Stimulated activated effector memory CD8-positive, alpha-beta T cell treated with anti-CD3 and anti-CD28 coated beads, Interleukin-12 subunit alpha, Interleukin-12 subunit beta, amount 100 ng/mL, for 72 hours (primary cell): ENCODE measurements around the gene DCLK1.

Source experiments
- ATAC-seq: fragments of 150-1000 bp; cut with Tn5 transposase; 2 replicates; pipeline ENCODE4 v1.10.0; 2021
- DNase-seq, 2 donors: peaks; one replicate each; pipeline ENCODE4 v3.0.0; 2021 to 2022; ENCODE audit warnings: low spot score in 2 of 2
- H3K27ac Mint-ChIP-seq: one replicate; pipeline ENCODE4 v1.8.0; 2022; ENCODE audit warnings: mild to moderate bottlenecking, mixed read lengths
- H3K36me3 Mint-ChIP-seq: one replicate; pipeline ENCODE4 v1.8.0; 2022; ENCODE audit warnings: mild to moderate bottlenecking, mixed read lengths
- H3K4me1 Mint-ChIP-seq: one replicate; pipeline ENCODE4 v1.8.0; 2022; ENCODE audit warnings: mixed read lengths
- H3K4me3 Mint-ChIP-seq: one replicate; pipeline ENCODE4 v1.8.0; 2022; ENCODE audit warnings: mild to moderate bottlenecking, mixed read lengths
- H3K9me3 Mint-ChIP-seq: one replicate; pipeline ENCODE4 v1.8.0; 2022; ENCODE audit warnings: mixed read lengths

Gene DCLK1

DNA sequence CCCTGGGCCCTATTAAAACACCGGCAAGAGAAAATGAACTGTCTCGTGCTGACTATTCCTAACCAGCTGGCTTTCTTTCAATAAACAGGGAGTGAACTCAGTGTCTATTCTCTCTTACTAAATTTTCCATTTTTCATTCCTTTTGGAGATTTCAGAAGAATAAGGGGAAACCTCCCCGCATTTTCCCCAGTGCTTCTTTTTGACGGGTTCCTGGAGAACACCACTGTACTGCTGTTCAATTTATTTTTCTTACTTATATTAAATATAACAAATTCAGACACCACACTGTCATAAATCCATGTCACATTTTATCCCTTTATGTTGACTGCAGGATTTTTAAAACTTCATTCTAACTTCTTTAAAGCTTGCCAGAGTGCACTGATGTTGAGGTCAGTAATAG is 75.8 kb downstream of the DCLK1 start:
- H3K9me3 Mint-ChIP-seq, result peaks cover 16% of the 10 kb centered on the region
- H3K27ac Mint-ChIP-seq, result no peak overlapping the region
- no peak overlapping the region for H3K4me3 Mint-ChIP-seq
- no peaks in the 10 kb centered on the region for H3K36me3 Mint-ChIP-seq
- no peak for DNase-seq
- H3K4me1 Mint-ChIP-seq, result no peaks in the 10 kb centered on the region
- ATAC-seq, result no peak

DNA sequence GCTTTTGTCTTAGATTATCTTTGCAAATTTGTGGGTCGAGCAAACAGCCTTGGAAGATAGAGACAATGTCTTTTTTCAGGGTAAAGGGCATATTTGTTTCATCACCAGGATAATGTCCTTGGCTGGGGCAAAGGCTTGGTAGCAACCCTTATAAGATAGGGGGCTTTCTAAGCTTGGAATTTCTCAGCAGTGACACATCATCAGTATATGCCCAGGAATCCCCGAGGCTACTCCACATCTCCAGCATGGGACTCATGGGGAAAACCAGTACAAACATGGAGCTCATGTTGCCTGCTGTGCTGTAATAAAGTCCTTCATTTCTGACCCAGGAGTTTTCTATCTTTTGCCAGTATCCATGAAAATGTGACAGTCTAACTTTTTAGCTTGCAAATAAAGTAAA is 77.1 kb downstream of the DCLK1 start:
- Mint-ChIP-seq H3K36me3 (no peaks in the 10 kb centered on the region), H3K9me3 (peaks cover 16% of the 10 kb centered on the region), H3K4me1 (no peaks in the 10 kb centered on the region), H3K27ac (no peak overlapping the region), H3K4me3 (no peak overlapping the region)
- no peak for DNase-seq
- ATAC-seq, result no peak

DNA sequence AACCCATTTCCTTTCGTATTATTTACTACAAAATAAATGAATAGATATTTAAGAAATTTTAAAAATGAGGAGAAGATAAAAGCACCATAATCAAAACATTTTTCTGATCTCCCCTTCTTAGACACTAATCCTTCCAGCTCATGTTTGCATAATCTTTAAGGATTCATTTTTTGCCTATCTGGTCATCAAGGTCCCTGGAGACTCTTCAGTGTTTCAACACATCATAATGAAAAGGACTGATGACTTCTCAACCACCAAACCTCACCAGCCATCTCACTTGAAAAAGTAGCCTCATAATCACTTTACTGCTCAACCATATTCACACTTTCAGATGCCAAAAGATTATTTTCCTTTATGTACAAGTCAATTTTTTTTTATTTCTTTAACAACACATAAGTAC is 80.1 kb downstream of the DCLK1 start:
- Mint-ChIP-seq H3K9me3 (peaks cover 9% of the 10 kb centered on the region), H3K27ac (no peak overlapping the region), H3K4me3 (no peak overlapping the region), H3K36me3 (no peaks in the 10 kb centered on the region), H3K4me1 (no peaks in the 10 kb centered on the region)
- ATAC-seq, result no peak
- no peak for DNase-seq

DNA sequence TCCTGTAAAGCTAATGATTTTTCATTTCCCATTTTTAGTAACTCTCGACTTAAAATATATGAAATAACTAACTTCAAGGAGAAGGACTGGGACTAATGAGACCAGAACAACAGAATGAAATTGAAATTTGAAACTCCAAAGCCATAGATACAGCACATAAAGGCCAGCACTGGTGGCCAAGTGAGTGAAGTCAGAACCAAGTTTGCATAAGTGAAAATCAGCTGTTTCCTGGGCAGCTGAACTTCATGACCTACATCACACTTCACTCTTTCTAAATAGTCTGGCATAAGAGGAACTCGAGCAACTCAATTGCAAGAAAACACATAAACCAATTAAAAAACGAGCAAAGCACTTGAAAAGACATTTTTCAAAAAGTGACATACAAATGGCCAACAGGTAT is 84.5 kb downstream of the DCLK1 start:
- Mint-ChIP-seq H3K4me3 (no peak overlapping the region), H3K9me3 (peaks cover 6% of the 10 kb centered on the region), H3K4me1 (no peaks in the 10 kb centered on the region), H3K36me3 (no peaks in the 10 kb centered on the region), H3K27ac (no peak overlapping the region)
- DNase-seq (no peak), ATAC-seq (no peak)

DNA sequence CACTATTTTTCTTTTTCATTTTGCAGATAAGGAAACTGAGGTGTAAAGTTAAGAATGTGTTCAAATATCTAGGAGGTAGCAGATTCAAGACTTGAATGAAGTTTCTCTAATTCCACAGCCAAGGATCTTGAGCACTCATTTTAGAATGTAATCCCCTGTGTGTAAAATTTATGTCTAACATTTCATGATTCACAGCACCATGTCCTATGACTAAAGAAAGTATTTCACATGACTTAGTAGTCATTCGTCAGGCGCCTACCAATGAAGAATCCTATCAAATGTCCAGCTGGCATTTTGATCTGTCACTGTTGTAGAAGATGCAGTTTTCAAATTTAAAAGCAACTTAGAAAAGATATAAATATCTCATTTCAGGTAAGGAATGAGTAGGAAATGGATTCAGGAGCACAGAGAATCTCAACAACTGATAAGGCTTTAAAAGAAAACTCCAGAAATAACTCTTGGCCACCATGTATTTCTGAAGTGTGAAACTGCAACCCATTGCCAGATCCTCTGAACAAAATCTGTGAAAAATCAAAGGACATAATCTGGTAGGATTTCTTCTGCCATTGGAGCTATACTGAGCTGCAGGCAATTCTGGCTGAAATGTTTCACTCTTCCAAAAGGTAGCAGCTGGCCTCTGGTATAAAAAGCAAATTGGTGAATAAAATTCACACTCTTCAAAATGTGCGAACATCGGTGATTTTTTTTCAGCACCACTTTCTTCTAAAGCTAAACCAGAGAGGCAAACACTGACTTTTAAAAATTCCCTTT is 92.2 kb downstream of the DCLK1 start:
- H3K36me3 Mint-ChIP-seq, result no peaks in the 10 kb centered on the region
- ATAC-seq (no peak), DNase-seq (no peak)
- H3K27ac Mint-ChIP-seq, result no peak overlapping the region
- peaks cover 4% of the 10 kb centered on the region for H3K9me3 Mint-ChIP-seq
- H3K4me3 Mint-ChIP-seq, result no peak overlapping the region
- no peaks in the 10 kb centered on the region for H3K4me1 Mint-ChIP-seq

DNA sequence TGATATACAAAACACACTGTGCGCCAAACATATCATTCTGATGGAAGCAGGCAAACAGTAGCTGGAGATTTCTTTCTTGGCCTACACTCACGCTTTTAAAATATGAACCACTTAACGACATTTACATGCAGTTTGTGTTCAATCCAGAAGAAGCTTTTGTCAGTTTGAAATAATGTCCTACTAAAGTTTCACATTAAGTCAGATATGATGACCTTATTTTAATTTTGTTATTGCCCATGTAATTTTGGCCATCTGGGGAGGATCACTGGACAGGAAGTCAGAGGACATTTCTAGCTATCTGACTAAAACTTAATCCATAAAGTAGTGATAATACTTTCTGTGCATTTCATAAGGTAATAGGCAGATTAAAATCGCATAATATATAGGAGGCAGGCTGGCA is 98.1 kb downstream of the DCLK1 start:
- no peak overlapping the region for H3K27ac Mint-ChIP-seq

DNA sequence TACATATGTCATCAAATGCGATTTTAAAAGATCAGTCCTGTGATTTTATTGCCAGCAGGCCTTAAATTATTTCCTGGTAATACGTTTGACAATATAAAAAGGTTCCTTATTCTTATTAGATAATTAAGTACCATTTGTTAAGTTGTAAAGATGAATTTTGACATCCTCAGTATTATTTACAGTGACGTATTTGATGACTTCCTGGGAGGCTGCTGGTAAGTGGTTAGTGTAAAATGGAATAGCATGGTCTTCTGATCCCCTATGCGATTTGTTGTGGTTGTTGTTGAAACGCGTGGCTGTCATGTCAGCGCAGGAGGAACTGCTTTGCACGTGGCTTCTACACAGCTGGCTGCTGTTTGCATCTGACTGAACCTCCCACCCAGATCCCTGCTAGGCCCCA is 99.7 kb downstream of the DCLK1 start:
- no peaks in the 10 kb centered on the region for H3K4me1 Mint-ChIP-seq
- H3K4me3 Mint-ChIP-seq, result no peak overlapping the region
- no peak for ATAC-seq
- DNase-seq, result no peak
- peaks cover 3% of the 10 kb centered on the region for H3K9me3 Mint-ChIP-seq
- H3K27ac Mint-ChIP-seq, result no peak overlapping the region
- H3K36me3 Mint-ChIP-seq, result peaks cover 4% of the 10 kb centered on the region

More for the DNA sequence above, 98.1 kb downstream of the DCLK1 start:
- Mint-ChIP-seq H3K4me1 (no peaks in the 10 kb centered on the region), H3K4me3 (no peak overlapping the region), H3K9me3 (peaks cover 3% of the 10 kb centered on the region), H3K36me3 (peaks cover 4% of the 10 kb centered on the region)
- no peak for ATAC-seq
- no peak for DNase-seq

DNA sequence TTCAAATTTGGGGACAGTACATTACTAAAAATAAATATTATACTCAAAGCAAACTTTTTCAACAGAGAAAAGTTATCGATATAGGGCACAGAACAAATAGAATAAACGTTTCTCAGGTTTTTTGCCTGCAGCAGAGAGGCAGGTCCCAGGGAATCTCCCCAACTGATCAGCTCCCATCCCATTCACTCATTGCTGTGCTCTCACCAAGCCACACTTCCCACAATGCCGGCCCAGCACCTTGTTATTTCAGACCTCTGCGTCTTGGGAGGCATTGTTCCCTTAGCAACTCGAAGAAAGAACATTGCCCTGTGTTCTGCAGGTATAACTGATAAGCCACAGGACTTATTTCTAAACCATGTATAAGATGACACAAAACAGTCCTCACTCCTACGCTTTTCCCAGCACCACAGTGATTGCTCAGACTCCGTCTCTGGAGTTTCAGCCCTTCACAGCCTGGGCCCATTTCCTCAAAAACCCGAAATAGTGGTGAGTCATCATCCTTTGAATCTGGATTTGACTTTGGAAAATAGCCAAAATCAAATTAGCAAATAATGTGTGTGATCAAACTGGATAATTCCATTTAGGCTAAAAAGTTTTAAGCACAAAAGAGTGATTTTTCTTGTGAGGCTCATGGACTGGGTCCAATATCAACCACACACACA is 100.4 kb downstream of the DCLK1 start:
- Mint-ChIP-seq H3K27ac (no peak overlapping the region), H3K4me1 (no peaks in the 10 kb centered on the region), H3K9me3 (peaks cover 3% of the 10 kb centered on the region), H3K36me3 (peaks cover 4% of the 10 kb centered on the region), H3K4me3 (no peak overlapping the region)
- no peak for DNase-seq
- no peak for ATAC-seq

DNA sequence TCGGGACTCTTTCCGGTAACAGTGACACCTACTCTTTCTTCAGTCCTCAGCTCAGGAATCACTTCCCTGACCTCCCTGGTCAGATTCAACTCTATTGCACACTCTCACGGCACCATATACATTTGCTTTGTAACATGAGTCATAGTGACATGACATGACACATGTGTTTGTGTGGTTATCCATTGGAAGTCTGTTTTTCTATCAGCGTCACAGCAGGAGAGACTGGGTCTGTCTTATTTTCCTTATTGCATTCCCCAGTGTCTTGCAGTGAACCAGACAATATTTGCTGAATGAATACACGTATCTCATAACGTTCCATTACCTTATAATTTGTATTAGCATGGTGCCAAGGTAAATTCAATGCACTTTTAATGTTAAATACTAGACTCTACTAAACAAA is 102.0 kb downstream of the DCLK1 start:
- Mint-ChIP-seq H3K36me3 (peaks cover 4% of the 10 kb centered on the region), H3K4me3 (no peak overlapping the region), H3K4me1 (no peaks in the 10 kb centered on the region), H3K27ac (no peak overlapping the region), H3K9me3 (peaks cover 2% of the 10 kb centered on the region)
- ATAC-seq, result no peak
- DNase-seq, result no peak

DNA sequence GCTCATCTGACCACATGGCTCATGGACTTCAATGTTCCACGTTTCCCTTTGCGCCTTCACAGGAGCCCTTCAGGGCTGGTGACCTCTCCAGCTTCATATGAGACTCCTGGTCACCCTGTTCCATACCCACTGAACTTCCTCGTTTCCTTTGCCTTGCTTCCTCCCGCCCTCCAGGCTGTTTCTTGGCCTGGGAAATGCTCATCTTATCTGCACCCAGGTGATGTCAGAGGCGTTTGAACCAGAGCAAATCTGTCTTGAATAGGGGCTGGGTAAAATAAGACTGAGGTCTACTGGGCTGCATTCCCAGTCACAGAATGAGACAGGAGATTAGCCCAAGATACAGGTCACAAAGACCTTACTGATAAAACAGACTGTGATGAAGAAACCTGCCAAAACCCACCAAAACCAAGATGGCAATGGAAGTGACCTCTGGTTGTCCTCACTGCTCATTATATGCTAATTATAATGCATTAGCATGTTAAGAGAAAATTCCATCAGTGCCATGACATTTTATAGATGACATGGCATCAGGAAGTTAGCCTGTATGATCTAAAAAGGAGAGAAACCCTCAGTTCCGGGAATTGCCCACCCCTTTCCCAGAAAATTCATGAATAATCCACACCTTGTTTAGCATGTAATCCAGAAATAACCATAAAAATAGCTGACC is 102.7 kb downstream of the DCLK1 start:
- ATAC-seq (no peak), DNase-seq (no peak)
- Mint-ChIP-seq H3K9me3 (peaks cover 2% of the 10 kb centered on the region), H3K4me1 (no peaks in the 10 kb centered on the region), H3K27ac (no peak overlapping the region), H3K4me3 (no peak overlapping the region), H3K36me3 (peaks cover 4% of the 10 kb centered on the region)

DNA sequence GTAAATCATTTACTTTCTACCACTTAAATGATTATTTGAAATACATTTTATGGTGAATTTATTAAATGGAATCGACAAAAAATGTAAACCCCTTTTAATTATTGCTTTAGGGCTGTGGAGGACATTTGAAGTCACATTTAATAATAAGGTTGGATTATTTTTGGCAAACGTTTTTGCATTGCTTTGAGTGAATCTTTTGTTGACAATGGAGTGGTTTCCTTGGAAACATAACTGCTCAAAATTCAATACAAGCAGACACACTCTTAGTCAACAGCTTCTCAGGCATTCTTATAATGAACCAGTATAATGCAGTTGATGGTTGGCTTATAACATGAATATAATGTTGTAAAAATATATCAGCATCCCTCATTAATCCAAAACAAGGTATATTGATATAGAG is 104.7 kb downstream of the DCLK1 start:
- H3K4me1 Mint-ChIP-seq, result no peaks in the 10 kb centered on the region
- ATAC-seq (no peak), DNase-seq (no peak)

DNA sequence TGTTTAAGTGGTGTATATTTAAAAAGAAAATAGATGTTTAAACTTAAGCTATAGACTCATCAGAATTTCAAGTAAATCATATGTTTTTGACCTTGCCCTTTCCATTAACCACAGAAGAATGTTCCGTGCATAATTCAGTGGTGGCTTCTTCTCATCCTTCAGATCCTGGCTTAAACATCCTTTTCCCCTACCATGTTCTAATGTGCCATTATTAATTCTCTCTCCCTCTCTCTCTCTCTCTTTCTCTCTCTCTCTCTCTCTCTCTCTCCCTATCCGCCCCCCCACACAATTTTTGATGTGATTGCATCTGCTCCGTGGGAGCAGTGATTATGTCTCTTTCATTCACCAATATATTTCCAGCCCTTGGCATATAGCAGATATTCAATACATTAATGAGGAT is 116.4 kb downstream of the DCLK1 start:
- no peaks in the 10 kb centered on the region for H3K36me3 Mint-ChIP-seq
- no peak overlapping the region for H3K27ac Mint-ChIP-seq
- ATAC-seq (no peak), DNase-seq (no peak)
- no peak overlapping the region for H3K4me3 Mint-ChIP-seq
- H3K4me1 Mint-ChIP-seq, result no peaks in the 10 kb centered on the region
- peaks cover 9% of the 10 kb centered on the region for H3K9me3 Mint-ChIP-seq

More for the DNA sequence above, 104.7 kb downstream of the DCLK1 start:
- peaks cover 4% of the 10 kb centered on the region for H3K36me3 Mint-ChIP-seq
- peaks cover 4% of the 10 kb centered on the region for H3K9me3 Mint-ChIP-seq
- H3K27ac Mint-ChIP-seq, result no peak overlapping the region
- H3K4me3 Mint-ChIP-seq, result no peak overlapping the region

DNA sequence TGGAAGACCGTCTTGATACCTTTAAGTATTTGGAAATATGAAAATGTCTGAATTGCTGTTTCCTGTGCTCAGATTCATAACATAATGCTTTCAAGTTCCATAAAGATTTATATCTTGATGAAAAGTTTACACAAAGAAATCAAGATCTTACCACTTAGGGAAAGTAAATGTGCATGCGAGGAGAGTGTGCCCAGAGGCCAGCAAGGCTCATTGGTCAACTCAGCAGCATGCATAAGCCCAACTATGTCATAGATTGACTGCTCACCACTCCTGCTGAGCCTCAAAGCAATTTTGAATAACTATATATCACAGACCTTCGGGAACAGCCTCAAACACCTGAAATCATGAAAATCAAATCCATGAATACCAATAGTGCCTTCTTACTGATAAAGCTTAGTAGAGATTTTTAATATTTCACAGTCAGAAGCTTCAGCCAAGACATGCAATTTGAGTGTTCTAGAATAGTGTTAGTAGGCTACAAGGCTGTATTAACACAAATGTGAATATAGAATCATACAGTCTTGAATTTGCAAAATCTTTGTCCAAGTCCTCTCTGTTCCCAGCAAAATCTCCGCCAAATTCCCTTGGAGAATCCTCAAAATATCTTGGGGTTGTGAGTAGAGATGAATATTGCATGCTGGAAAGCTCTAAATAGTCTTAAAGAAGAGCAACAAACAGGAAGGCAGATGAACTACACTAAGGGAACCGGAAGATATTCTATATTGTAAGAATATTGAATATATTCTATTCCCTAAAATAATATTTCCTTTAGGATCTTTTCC is 124.1 kb downstream of the DCLK1 start:
- Mint-ChIP-seq H3K9me3 (peaks cover 12% of the 10 kb centered on the region), H3K27ac (no peak overlapping the region), H3K4me3 (no peak overlapping the region), H3K36me3 (no peaks in the 10 kb centered on the region), H3K4me1 (no peaks in the 10 kb centered on the region)
- DNase-seq, result no peak
- ATAC-seq, result no peak

DNA sequence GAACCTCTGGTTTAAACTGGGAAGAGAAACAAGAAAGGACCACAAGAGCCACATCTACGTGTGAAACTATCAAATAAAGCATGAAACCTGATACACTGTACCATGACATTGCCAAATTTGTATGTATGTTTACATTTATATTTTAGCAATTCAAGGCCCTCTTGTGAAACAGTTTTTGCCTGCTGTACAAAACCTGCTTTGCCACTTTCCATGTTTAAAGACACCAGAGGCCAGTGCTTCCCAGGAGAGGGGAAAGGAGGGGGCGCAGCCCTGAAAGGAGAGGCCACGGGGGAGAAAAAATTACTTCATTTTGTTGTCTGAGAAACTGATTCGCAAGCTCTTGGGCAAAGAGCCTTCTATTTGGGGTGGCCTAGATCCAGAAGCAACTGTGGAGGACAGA is 124.8 kb downstream of the DCLK1 start:
- DNase-seq, result no peak
- Mint-ChIP-seq H3K9me3 (peaks cover 12% of the 10 kb centered on the region), H3K4me3 (no peak overlapping the region), H3K27ac (no peak overlapping the region), H3K36me3 (no peaks in the 10 kb centered on the region), H3K4me1 (no peaks in the 10 kb centered on the region)
- ATAC-seq, result no peak

DNA sequence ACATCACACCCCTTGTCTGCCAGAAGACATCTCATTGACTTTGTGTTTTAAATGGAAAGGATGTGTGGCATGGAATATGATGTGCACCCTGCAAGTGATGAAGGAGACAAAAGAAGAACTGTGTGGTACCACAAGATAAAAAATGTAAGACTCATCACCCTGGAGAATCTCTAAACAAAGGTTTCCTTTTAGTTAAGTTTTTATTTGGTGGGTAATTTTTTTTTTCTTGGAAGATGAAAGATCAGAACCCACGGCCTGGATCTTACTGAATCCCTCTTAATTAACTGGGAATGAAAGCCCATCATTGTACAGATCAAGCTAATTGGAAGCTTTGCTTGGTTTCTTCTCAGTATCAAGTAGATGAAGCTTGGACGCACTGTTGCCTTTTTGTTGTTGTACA is 129.6 kb downstream of the DCLK1 start:
- no peaks in the 10 kb centered on the region for H3K4me1 Mint-ChIP-seq
- ATAC-seq (no peak), DNase-seq (no peak)
- H3K9me3 Mint-ChIP-seq, result peaks cover 14% of the 10 kb centered on the region
- H3K27ac Mint-ChIP-seq, result no peak overlapping the region
- H3K4me3 Mint-ChIP-seq, result no peak overlapping the region
- no peaks in the 10 kb centered on the region for H3K36me3 Mint-ChIP-seq
